Stomach (tissue), 4 donors: ENCODE measurements around the gene HENMT1.

Experiments used
- CTCF ChIP-seq, 7 experiments: fragments of 450-650 bp in 4 of 7; fragments of 200-600 bp in 3 of 7; sonication (generic) in 3 of 7; IDR thresholded peaks; one replicate each; pipeline ENCODE4 v1.5.1; 2016 to 2019; ENCODE audit warnings: antibody characterized with exemption in 7 of 7, control low read depth in 2 of 7, mild to moderate bottlenecking in 1 of 7
- EP300 ChIP-seq: sonication (generic); formaldehyde crosslinking; IDR thresholded peaks from one replicate; pipeline ENCODE4 v1.6.1; 2017; ENCODE audit warnings: antibody characterized with exemption
- POLR2AphosphoS5 ChIP-seq, 3 donors: sonication (generic); formaldehyde crosslinking; IDR thresholded peaks; one replicate each; pipeline ENCODE4 v1.6.1; 2016; ENCODE audit warnings: antibody characterized with exemption in 3 of 3

- TF ChIP-seq CTCF (IDR thresholded peaks at IDR 0.05) (no peak), EP300 (no peak), POLR2AphosphoS5 (IDR thresholded peaks at IDR 0.05) (no peak)
These were observed 25.9 kb upstream of the HENMT1 start for GRCh38 chr1:108686614-108687313.
